DMS153 treated with DMSO at 0.1 percent for 48 hours (cell line): ENCODE results near the gene COL1A2.

Experiments used
- DNase-seq: peaks from one replicate; lab custom pipeline; 2025; ENCODE audit not compliant: unreplicated experiment; lab: John Stamatoyannopoulos, UW

Gene COL1A2

DNA sequence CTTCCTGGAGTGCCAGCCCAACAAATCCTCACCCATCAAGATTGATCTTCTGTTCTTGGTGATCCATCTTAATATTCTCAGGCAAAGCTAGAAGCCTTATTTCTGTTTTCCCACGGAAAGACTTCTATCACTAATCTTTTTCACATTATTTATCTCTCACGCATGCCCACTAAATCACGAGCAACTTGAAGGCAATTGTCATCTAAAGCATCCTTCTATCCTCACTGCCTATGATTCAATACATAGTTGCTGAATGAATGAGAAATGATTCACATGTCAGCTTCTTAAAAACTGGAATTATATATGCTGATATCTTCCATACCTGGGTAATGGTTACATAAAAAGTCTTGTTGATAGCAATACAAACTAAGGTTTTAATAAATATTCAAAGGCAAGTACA is 12.6 kb upstream of the COL1A2 start:
- no peak for DNase-seq

DNA sequence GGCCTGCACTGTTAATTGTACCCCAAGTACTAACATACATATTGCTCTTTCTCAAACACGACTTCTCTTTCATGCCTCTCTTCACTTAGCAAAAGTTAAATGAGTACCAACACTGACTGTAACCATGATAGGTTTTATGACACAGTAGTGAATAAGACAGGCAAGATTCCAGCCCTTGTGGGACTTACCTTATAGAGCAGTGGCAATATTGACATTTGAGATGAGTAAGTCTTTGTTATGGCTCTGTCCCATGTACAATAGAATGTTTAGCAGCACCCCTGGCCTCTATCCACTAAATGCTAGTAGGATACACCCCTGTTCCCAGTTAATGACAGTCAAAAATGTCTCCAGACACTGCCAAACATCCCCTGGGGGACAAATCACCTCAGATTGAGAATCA is 11.9 kb upstream of the COL1A2 start:
- DNase-seq: no peak

DNA sequence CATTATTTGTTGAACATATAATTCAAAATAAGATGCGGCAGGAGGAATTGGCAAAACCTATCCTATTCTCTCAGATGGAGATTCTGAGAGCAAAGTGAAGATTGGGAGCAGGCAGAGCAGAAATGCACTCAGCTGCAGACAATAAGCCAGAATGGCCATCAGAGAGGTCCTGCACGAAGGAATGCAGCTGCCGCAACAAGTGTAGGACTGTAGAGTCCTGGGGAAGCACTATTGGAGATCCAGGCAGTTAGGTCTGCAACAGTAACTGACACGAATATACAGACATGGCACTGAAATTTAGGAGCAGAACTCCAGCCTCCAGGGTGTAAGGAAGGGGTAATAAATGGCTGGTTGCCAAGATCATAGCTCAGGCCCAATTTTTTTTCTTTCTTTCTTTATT is 10.4 kb upstream of the COL1A2 start:
- no peak for DNase-seq

DNA sequence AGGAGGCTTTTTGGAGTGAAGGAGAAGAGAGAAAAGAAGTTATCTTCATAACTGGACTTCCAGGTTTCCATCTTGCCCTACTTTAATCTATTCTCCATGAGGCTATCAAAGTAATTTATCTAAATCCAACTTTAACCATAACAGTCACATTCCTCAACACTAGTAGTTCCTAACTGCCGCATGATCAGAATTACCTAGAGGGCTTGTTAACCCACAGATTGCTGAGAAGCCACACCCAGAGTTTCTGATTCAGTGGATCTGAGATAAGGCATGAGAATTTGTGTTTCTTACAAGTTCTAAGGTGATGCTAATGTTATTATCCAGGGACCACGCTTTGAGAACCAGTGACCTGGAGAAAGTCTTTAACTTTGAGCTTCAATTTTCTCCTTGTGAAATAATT is 8.3 kb upstream of the COL1A2 start:
- DNase-seq: no peak

DNA sequence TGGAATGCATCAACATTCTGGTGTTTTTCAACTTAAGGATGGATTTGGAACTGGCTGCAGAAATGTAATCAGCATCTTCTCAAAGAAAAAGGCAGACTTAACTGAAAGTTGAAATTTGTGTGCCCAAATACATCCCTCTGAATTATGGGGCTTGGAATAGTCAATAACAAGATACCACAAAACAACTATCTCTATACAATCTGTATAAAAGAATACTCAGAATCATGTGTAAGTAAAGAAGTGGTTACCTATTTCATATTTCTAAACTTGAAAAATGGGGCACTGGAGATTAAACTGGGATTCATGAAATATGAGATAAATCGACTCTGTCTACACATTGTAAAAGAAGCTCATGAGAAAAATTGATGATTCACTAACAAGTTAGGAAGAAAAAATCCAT is 6.2 kb upstream of the COL1A2 start:
- DNase-seq: no peak

DNA sequence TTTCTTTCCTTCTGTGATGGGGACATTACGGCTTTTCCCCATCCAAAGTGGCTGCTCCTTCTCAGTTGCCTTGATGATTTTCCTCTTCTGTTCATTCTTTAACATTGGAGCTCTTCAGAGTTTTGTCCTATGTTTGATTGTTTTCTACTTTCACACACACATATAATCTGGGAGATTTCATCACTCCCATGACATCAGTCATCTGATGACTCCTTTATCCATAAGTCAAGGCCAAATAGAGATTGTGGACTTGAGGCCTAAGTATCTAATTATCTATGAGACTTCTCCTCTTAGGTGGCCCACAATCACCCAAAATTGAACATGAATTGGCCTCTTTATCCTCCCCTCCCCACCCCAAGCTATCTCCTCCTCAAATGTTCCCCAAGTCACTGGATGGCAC is 5.3 kb upstream of the COL1A2 start:
- no peak for DNase-seq

DNA sequence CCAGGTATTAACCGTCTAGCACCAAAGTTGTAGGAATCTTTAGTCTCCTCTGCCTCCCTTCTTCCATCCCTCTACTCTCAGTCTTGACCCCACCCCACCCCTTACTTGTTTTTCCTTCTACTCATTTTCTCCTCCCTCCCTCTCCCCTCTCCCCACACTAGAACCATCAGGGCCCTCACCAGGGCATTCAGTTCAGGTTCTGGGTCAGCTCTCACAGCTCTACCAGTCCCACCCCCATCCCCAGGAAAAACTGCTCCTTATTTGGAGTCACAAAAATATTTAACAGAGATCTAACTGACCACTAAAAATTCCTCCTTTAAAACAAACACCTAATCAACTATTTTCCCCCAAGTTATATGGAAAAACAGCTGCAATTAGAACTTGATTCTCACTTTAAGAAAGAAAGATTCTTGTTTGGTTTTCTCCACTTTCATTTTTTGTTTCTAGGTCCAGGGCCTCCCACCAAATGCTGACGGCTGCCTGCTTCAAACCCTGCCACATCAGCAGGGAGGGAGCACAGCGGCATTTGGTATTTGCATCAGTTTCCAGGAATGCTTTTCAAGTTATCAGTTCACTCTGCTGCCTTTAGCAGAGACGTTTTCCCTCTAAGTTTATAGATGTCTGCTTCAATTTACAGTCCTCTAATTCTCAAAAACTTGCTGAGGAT is 2.8 kb upstream of the COL1A2 start:
- DNase-seq: no peak

DNA sequence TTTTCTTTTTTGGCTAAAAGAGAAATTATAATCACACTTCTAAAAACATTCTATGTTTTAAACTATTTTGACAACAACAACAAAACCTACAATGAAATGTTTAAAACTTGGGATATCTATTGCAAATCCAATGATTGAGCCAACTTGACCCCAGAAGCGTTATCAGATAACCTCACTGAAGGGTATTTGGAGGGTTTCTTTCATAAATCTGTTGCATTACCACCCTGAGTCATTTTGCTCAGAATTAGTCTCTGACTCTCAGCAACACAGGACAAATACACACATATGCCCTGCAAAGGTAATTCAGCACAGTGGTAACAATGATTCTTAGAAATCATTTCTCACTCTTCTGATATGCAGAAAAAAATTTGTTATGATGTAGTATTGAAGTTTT is 2.3 kb upstream of the COL1A2 start:
- DNase-seq: no peak

DNA sequence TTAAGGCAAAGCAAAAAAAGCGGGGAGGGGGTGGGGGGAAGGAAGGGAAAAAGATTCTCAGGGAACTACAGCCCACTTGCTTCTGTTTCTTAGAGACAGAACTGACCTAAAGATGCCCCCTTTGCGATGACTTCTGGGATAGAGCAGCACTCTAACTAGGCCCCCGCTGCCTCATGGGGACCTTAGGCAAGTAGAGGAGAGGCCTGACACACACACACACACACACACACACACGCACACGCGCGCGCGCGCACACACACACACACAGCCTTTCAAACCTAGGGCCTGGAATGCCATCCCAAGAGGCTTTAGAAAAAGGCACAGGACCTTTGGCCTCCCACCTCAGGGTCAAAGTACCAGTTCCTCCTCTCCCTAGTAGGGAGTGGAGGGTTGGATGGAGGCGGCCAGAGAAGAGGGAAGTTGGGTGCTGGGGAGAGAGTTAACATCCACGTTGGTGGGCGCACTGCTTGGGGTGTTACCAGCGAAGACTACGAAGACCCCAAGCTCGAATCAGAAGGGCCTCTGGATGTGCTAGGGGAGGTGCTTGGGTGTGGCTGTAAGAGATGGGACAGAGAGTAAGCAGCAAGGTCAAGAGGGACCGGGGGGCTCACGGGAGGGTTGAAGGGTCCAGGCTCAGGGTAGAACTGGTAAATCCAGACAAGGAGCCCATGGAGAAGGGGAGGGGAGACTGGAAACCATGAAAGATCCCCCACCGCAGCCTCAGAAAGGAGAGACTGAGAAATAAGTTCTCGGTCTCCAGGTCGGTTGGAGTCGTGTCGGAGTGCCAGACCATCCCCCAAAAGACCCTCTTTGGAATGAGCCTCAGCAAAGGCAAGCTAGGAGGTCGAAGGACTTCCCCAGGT is 1.2 kb upstream of the COL1A2 start:
- DNase-seq: no peak

DNA sequence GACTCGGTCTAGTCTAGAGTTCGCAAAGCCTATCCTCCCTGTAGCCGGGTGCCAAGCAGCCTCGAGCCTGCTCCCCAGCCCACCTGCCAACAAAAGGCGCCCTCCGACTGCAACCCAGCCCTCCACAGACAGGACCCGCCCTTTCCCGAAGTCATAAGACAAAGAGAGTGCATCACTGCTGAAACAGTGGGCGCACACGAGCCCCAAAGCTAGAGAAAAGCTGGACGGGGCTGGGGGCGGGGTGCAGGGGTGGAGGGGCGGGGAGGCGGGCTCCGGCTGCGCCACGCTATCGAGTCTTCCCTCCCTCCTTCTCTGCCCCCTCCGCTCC is 622 bp upstream of the COL1A2 start:
- no peak for DNase-seq

DNA sequence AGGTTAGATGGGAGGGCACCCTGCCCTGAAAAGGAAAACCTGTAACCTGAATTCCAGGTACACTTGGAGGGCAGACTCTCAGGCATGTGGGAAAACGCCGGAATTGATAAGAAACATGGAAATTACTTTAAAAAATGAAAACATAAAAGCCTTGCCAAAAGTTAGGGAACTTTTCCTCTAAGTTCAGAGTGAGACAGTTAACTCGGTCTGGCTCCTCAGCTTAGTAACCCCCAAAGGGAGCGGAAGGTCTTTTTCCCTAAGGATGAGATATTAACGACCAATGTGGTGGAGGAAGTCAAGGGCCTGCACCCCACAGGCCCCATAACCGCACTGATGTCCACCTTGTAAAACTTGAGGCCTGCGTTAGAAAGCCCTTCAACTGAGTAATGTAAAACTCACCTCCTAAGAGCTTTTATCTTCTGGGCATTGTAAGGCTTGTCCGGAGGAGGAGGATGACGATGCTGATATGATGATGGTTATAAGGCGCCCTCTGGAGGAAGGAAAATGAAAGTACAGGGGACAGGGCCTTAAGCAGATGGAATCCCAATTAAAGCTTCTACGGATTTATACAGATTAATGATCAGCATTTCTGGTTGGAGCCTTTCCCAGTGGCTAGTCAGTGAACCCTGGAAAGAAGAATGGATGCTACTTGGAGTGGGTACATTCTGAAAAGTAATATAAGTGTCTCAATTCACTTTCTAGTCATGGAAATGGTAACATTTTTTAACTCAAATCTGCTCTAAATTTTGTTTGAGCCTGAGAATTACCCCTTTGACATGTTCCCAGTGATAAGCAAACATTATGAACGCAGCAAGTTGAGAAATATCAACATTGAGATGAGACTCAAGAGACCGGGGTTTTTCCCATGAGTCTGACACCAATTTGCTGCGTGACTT is 694 bp downstream of the COL1A2 start:
- DNase-seq: peak; percentile 56

DNA sequence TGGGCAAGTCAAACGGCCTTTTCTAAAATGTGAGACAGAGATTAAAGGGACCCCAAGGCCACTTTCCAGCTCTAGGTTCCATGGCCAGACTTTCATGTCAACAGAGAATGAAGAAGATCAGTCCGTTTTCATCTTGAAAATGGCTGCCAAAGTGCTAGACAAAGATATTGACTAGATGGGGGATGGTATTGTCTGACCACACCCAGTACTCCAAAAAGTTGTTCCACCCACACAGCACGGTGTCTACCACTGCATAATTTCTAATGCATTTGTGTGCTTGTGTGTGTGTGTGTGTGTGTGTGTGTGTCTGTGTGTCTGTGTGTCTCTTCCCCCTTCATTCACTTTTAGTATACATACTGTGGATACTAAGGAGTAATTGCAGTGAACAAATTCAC is 1.3 kb downstream of the COL1A2 start:
- no peak for DNase-seq

DNA sequence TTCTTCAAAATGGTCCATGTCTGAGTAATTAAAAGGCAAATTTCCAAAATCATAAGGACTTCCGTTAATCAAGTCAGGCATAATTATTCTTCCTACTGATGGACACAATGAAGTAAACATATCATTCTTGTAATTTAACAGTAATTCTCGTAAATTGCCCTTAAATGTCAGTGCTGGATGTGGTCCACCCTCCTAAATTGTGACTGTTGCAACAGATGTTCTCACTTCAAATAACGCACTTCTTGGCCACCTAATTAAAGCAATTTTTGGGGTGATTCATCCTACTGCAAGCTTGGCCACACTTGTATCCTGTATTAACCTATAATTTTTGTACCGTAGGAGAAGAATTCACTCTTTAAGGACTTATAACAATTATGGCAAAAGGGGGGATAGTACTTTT is 1.9 kb downstream of the COL1A2 start:
- no peak for DNase-seq

DNA sequence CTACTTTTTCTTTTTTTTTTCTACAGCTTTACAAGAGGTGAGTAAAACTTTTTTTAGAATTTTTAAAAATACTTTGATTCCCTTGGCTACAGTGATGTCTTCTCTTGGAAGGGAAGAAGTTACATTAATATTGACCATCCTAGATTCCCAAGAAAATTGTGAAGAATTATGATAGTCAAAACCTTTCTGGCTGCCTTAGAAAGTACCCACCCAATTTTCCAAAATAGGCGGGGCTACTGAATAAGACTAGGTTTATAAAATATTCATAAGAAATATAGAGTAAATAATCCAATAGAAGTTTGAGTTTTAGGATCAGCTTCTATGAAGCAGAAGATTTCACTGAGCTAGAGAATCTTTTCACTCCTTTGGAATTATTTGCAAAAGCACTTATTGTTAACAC is 3.0 kb downstream of the COL1A2 start:
- DNase-seq: no peak

DNA sequence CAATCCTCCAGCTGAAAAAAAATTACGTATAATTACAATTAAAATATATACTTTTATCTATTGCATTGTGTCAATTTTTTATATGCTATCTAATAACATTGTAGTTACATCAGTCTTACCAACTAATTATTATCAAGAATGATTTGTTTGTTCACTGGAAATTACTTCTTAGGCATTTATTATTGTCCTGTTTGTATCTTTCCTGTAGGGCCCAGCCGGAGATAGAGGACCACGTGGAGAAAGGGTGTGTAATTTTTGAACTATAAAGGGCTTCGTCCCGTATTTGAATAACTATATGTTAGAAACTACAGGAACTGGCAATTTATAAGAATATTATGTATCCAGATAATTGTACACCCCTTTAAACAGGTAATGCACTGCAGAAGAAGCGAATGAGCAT is 4.1 kb downstream of the COL1A2 start:
- DNase-seq: no peak

DNA sequence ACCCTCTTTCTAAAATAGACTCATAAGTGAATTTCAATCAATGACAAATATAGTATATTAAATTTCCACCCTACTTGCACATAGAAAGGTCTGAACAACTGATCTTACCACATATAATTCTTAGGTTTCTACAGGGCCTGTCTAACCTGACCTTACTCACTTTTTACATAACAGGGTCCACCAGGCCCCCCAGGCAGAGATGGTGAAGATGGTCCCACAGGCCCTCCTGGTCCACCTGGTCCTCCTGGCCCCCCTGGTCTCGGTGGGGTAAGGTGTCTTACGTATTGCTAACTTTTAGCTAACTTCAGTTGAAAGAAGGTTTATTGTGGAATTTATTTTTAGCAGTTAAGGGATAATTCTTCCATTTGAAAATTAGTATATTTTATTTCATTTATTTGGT is 5.3 kb downstream of the COL1A2 start:
- DNase-seq: no peak

DNA sequence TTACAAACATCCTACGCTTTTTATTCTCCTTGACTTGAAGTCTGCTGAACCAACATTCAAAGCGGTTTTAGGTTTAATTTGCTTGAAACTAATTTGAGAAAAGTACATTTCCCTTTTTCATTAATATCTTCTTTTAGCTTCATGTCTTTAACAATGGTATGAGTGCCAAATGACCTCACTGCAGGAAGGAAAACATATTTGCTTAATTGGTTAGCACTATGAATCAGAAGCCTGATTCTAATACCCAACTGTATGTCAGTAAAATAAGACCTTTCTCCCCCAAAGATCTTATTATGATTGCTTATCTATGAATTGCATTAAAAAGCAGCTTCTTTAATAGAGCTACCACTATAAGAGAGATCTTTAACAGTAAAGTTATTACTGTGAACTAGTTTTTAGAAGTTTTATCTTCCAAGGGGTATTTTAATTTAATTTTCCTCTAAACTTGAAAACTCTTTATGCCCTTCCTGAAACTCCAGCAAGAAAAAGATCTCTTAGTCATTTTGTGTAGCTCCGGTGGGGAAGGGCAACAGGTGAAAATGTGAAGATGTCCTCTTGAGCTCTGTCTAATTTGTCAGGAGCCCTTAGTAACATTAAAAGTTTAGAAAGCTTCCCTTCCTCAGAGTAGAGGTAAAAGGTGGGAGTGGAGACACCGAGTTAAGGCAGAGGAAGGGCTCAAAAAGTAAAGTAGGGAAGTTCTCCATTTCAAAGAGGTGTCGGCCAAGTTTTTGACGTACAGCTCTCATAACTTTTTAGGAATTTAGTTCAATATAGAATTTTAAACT is 6.1 kb downstream of the COL1A2 start:
- no peak for DNase-seq

DNA sequence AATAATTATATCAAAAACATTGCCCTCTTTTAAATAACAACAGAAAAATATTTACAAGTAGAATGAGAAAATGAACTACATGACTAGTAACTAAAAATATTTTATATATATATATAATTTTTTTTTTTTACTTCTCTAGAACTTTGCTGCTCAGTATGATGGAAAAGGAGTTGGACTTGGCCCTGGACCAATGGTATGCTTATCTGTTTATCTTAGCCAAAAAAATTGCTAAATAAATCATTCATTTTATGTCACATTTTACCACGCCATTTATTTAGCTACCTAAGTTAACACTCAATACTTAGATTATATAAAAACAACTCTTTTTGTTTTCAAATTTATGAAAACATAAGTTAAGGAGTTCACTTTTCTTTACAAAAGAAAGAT is 6.7 kb downstream of the COL1A2 start:
- no peak for DNase-seq

DNA sequence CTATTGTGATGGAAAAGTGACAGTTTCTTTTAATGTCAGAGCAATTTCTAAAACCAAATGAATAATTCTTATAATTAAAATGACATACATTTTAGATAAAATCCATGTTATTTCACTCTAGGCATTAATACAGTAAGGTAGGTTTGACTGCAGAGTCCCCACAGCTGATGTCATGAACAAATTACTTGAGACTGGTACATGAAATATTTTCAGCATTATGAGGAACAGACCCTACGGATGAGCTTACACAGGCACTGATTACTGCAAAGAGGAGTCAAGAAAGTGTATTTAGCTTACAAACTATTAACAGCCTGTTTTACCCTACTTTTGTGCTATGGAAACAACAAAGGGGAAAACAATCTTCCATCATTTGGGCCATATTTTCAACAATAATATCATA is 8.9 kb downstream of the COL1A2 start:
- no peak for DNase-seq

DNA sequence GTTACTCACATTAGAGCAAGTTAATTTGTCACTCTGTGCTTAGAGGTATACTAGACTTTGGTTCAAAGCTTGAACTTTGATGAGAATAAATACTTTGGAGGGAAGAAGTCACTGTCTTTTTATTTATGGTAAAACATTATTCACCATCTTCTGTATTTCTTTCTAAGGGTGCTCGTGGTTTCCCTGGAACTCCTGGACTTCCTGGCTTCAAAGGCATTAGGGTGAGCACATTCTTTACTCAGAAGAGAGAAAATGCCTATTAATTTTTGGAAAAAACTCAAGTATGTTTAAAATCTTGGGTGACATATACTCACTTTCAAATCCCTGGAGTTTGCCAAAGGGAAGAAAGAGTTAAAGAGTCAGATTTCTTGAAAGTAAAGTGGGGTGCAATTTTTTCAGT is 10.8 kb downstream of the COL1A2 start:
- DNase-seq: no peak

DNA sequence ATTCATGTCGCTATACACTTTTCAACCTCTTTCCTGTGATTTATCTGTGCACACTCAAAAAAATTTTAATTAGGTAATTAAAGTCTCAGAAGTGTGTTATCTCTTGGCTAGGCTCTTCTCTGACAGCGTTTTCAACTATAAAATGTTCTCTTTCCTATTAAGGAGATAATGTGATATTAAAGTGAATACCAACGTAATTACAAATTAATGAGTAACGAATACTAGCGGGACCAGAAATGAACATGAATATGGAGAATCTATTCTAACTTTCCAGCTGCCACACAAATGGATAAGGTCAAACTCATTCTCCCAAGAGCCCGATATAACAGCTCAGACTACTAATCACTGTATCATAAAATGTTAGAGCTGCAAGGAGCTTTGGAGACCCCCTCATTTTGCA is 12.0 kb downstream of the COL1A2 start:
- DNase-seq: no peak
